Glutamatergic neuron (in vitro differentiated cells): ENCODE results near the gene CYLD. TPM values are rescaled to one million over a fixed set of nuclear protein-coding genes. Genes with fewer than 3 reads are reported as not detected.

ENCODE experiments used
- DNase-seq: peaks from one replicate; pipeline ENCODE4 v3.0.0; 2022
- H3K27ac Mint-ChIP-seq: one replicate; pipeline ENCODE4 v1.8.0; 2020; ENCODE audit warnings: mild to moderate bottlenecking, mixed read lengths, inconsistent platforms; ENCODE audit not compliant: unreplicated experiment
- H3K27me3 Mint-ChIP-seq: one replicate; pipeline ENCODE4 v1.8.0; 2020; ENCODE audit warnings: mild to moderate bottlenecking, moderate library complexity, mixed read lengths, inconsistent platforms; ENCODE audit not compliant: unreplicated experiment
- H3K36me3 Mint-ChIP-seq: one replicate; pipeline ENCODE4 v1.8.0; 2020; ENCODE audit warnings: mild to moderate bottlenecking, mixed read lengths, inconsistent platforms; ENCODE audit not compliant: unreplicated experiment
- H3K4me1 Mint-ChIP-seq: one replicate; pipeline ENCODE4 v1.8.0; 2020; ENCODE audit warnings: mild to moderate bottlenecking, low read depth, mixed read lengths, inconsistent platforms; ENCODE audit not compliant: unreplicated experiment
- H3K4me3 Mint-ChIP-seq: one replicate; pipeline ENCODE4 v1.8.0; 2020; ENCODE audit warnings: mild to moderate bottlenecking, mixed read lengths, inconsistent platforms; ENCODE audit not compliant: unreplicated experiment
- H3K9me3 Mint-ChIP-seq: one replicate; pipeline ENCODE4 v1.8.0; 2020; ENCODE audit warnings: mild to moderate bottlenecking, moderate library complexity, mixed read lengths, inconsistent platforms; ENCODE audit not compliant: unreplicated experiment
- CTCF ChIP-seq: fragments of 200-600 bp; sonication (generic); IDR thresholded peaks from one replicate; pipeline ENCODE4 v1.5.0; 2021; ENCODE audit not compliant: partially characterized antibody, unreplicated experiment
- total RNA-seq: library from RNA; stranded (reverse); fragmentation: NEBNext Ultra II Directional; extraction: Animal tissue kit (Norgen Biotek cat#: 25700); gene quantifications from one replicate; pipeline ENCODE4 v1.2.1, GENCODE V29; 2021; ENCODE audit not compliant: unreplicated experiment

The CYLD gene
- total RNA-seq, 1 donor from 2014 or later: 39.5 TPM

- DNase-seq: no peak
- TF ChIP-seq CTCF: no peak
- Mint-ChIP-seq H3K27ac (no peak overlapping the region), H3K27me3 (no peaks in the 10 kb centered on the region), H3K36me3 (peaks cover 5% of the 10 kb centered on the region), H3K4me1 (no peaks in the 10 kb centered on the region), H3K4me3 (no peak overlapping the region), H3K9me3 (no peaks in the 10 kb centered on the region)
Measured at GRCh38 chr16:50756473-50756872, 14.6 kb downstream of the CYLD start.

- H3K4me1 Mint-ChIP-seq: no peaks in the 10 kb centered on the region
- no peaks in the 10 kb centered on the region for H3K27me3 Mint-ChIP-seq
Measured at GRCh38 chr16:50761267-50761666, 19.4 kb downstream of the CYLD start.

GRCh38 chr16:50762241-50762640 lies 20.4 kb downstream of the CYLD start:
- Mint-ChIP-seq H3K9me3 (peaks cover 2% of the 10 kb centered on the region), H3K4me3 (no peak overlapping the region), H3K27me3 (no peaks in the 10 kb centered on the region), H3K4me1 (no peaks in the 10 kb centered on the region), H3K36me3 (peaks cover 18% of the 10 kb centered on the region), H3K27ac (no peak overlapping the region)
- TF ChIP-seq CTCF: no peak
- DNase-seq: no peak

More at GRCh38 chr16:50761267-50761666, 19.4 kb downstream of the CYLD start:
- Mint-ChIP-seq H3K27ac (no peak overlapping the region), H3K4me3 (no peak overlapping the region), H3K9me3 (no peaks in the 10 kb centered on the region), H3K36me3 (peaks cover 11% of the 10 kb centered on the region)
- DNase-seq: no peak
- TF ChIP-seq CTCF: no peak

GRCh38 chr16:50763211-50763610 lies 21.3 kb downstream of the CYLD start:
- H3K36me3 Mint-ChIP-seq: peaks cover 18% of the 10 kb centered on the region

GRCh38 chr16:50765260-50765659 lies 23.4 kb downstream of the CYLD start:
- Mint-ChIP-seq H3K36me3 (peaks cover 27% of the 10 kb centered on the region), H3K27ac (no peak overlapping the region), H3K4me3 (no peak overlapping the region), H3K27me3 (no peaks in the 10 kb centered on the region), H3K9me3 (peaks cover 2% of the 10 kb centered on the region), H3K4me1 (no peaks in the 10 kb centered on the region)
- DNase-seq: no peak
- TF ChIP-seq CTCF: no peak

More at GRCh38 chr16:50763211-50763610, 21.3 kb downstream of the CYLD start:
- TF ChIP-seq CTCF: no peak
- Mint-ChIP-seq H3K9me3 (peaks cover 2% of the 10 kb centered on the region), H3K4me1 (no peaks in the 10 kb centered on the region), H3K4me3 (no peak overlapping the region), H3K27me3 (no peaks in the 10 kb centered on the region), H3K27ac (no peak overlapping the region)
- no peak for DNase-seq
